ENCODE results near the gene DCAF8. TPM values are rescaled to one million over a fixed set of nuclear protein-coding genes. Genes with fewer than 3 reads are reported as not detected.
A peak's percentile ranks its signal among the peaks of the same experiment; 100 is the strongest.

The DCAF8 gene
- total and polyA plus RNA-seq, 2 of the 4 experiments (the other 2 are of a cell fraction): 83.3 to 83.8 TPM

- ATAC-seq (ENCODE audit: low read depth) (peak; percentile 49), DNase-seq (peak; percentile 59)
- Histone ChIP-seq H2AK5ac (ENCODE audit: low read depth, low read length) (no peak overlapping the region), H2AK9ac (replicated peaks; ENCODE audit: low read depth, low read length, poor library complexity) (no peak overlapping the region), H3K4me3 (ENCODE audit: insufficient read depth, low read depth, low read length) (no peak overlapping the region), H3K4me1 (ENCODE audit: control insufficient read depth, insufficient read depth, low read length) (no peaks in the 10 kb centered on the region), H2BK20ac (ENCODE audit: low read depth, low read length) (no peak overlapping the region), H3K9me3 (ENCODE audit: control insufficient read depth, insufficient read depth, low read length) (no peaks in the 10 kb centered on the region), H2BK15ac (ENCODE audit: low read depth, low read length) (no peak overlapping the region), H3K4me2 (ENCODE audit: low read depth, low read length) (no peak overlapping the region), H3K23ac (ENCODE audit: low read depth, low read length) (no peak overlapping the region), H3K18ac (ENCODE audit: low read depth, low read length) (no peak overlapping the region), H3K79me1 (ENCODE audit: low read depth in 1 of 2, low read length in 2 of 2) (peaks cover 31 to 32% of the 10 kb centered on the region in 2 experiments), H4K8ac (ENCODE audit: low read depth in 2 of 2, low read length in 2 of 2) (no peak overlapping the region), H2BK5ac (ENCODE audit: low read depth, low read length, poor library complexity, severe bottlenecking) (no peak overlapping the region), H2BK120ac (ENCODE audit: low read depth, low read length) (no peak overlapping the region), H3K9ac (ENCODE audit: low read depth, low read length) (no peak overlapping the region), H4K5ac (ENCODE audit: low read depth, low read length) (no peak overlapping the region), H4K91ac (ENCODE audit: insufficient read depth, low read depth, low read length) (no peak overlapping the region), H3K56ac (ENCODE audit: extremely low read depth, insufficient read depth, low read length) (no peak overlapping the region), H3K9me1 (ENCODE audit: insufficient read depth, low read length) (no peaks in the 10 kb centered on the region; the same call in 1 of the 2 replicates), H2AFZ (replicated peaks; ENCODE audit: low read length, poor library complexity) (no peak overlapping the region), H4K20me1 (ENCODE audit: insufficient read depth, low read length) (peaks cover 18% of the 10 kb centered on the region), H3K4ac (ENCODE audit: low read depth, low read length) (no peak overlapping the region), H3K14ac (replicated peaks; ENCODE audit: low read depth, low read length) (no peak overlapping the region), H3K27ac (ENCODE audit: insufficient read depth, low read length) (no peak overlapping the region), H3K36me3 (ENCODE audit: control insufficient read depth, insufficient read depth, low read length) (peaks cover 61% of the 10 kb centered on the region), H3K27me3 (ENCODE audit: control insufficient read depth, insufficient read depth, low read length) (no peaks in the 10 kb centered on the region)
- BruUV-seq (replicated peaks): no TSS peak
- intact Hi-C loops (cut with micrococcal nuclease): no loop called here
- ChIA-PET CTCF (interaction anchor here (1.5 to 1.6 kb wide), 2 partner anchors 17 to 116 kb away, joined by 4 to 5 read pairs; no protein-coding TSS in a partner anchor), POLR2A (ENCODE audit: unreplicated experiment) (no interaction called here)
- dilution Hi-C loops (cut with HindIII; ENCODE audit: low sequenced_read_pairs, unreplicated experiment): no loop called here
- in situ Hi-C loops (cut with MboI; ENCODE audit: low sequenced_read_pairs): no loop called here
- TF ChIP-seq CEBPB (IDR thresholded peaks at IDR 0.05; ENCODE audit: low read depth, low read length) (0 out of 2 replicates have a peak, but pooled peaks have one; percentile 3), FOS (IDR thresholded peaks at IDR 0.05; ENCODE audit: low read depth, low read length) (no peak)
Measured at GRCh38 chr1:160309185-160309557, 46.8 kb upstream of the DCAF8 start.

All from IMR-90 (cell line).